Dermis lymphatic vessel endothelial cell (primary cell): Measurements from ENCODE around the gene ZNF729. TPM values are rescaled to one million over a fixed set of nuclear protein-coding genes. Genes with fewer than 3 reads are reported as not detected.

Experiments used
- total RNA-seq: library from RNA; depleted of rRNA; stranded (reverse); fragments of >200 nt; gene quantifications from 2 replicates; pipeline ENCODE4 v1.2.1, GENCODE V29; 2014

The ZNF729 gene
- not detected in 2 replicates for total RNA-seq

DNA sequence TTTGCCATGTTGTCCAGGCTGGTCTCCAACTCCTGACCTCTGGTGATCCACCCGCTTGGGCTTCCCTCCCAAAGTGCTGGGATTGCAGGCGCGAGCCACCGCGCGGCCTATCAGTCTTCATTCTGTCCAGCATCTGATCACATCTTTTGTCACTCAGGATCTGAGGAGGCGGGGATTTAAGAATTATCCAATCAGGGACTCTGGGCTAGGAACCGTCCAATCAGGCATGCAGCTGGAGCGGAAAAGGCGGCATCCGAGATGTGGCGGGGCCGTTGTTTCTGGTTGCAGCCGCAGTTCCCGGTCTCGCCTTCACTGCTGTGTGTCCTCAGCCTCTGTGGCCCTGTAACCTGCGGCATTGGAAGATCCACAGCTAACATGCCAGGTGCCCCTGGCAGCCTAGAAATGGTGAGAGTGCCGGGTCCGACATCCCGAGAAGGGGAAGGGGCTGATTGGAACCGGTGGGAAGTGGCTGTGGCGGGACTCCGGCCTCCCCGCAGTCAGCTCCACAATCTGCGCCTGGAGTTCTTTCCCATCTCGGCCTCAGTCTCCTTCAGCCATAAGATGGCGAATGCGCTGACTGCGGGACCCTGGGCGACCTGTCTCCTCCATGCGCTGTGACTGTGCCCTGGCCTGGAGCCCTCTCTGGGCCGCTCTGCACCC, at the start of gene ZNF729:
TSS of gene ZNF729 (plus strand) at position 291 of the 660 bp plus-strand sequence. CDS start at position 376, 85 bp downstream.

Other genes starting within 250 kb of the ZNF729 start
- gene ZNF257, start 234.0 kb upstream of the ZNF729 start, total RNA-seq = 0.69 and 0.87 TPM in 2 replicates
- 0.17 TPM in 1 of 2 replicates, not detected in the other for gene ZNF676, start 89.5 kb upstream of the ZNF729 start, total RNA-seq
- not detected in 2 replicates for gene ZNF98, start 135.9 kb downstream of the ZNF729 start, total RNA-seq